LNCaP clone FGC (cell line): ENCODE data around the gene RTN4RL1.

Experiments used
- DNase-seq: peaks from one replicate; pipeline ENCODE4 v3.0.0-alpha.2; 2011; ENCODE audit warnings: low read depth
- H3K4me3 ChIP-seq: 2 replicates; pipeline ENCODE4 v1.5.1; 2011; ENCODE audit warnings: mild to moderate bottlenecking, low read depth, low read length, control low read depth
- CTCF ChIP-seq: IDR thresholded peaks from 2 replicates; pipeline ENCODE4 v1.5.1; 2012; ENCODE audit warnings: mild to moderate bottlenecking; ENCODE audit not compliant: control insufficient read depth, insufficient read depth; ENCODE audit errors: extremely low read depth

The RTN4RL1 gene

GRCh38 chr17:1928976-1929375, 96.2 kb downstream of the RTN4RL1 start:
- no peak for TF ChIP-seq CTCF
- H3K4me3 ChIP-seq, result no peak overlapping the region
- no peak for DNase-seq

- no peak overlapping the region for H3K4me3 ChIP-seq
- no peak for TF ChIP-seq CTCF
- no peak for DNase-seq
Observed at GRCh38 chr17:1920948-1921351, 104.2 kb downstream of the RTN4RL1 start.

GRCh38 chr17:1919201-1919600, 105.9 kb downstream of the RTN4RL1 start:
- H3K4me3 ChIP-seq, result no peak overlapping the region
- TF ChIP-seq CTCF, result no peak
- DNase-seq, result no peak

- no peak for DNase-seq
- H3K4me3 ChIP-seq, result no peak overlapping the region
- TF ChIP-seq CTCF, result no peak
Observed at GRCh38 chr17:1918346-1919162, 106.6 kb downstream of the RTN4RL1 start.

GRCh38 chr17:1916963-1917715, 108.0 kb downstream of the RTN4RL1 start:
- TF ChIP-seq CTCF, result no peak
- no peak overlapping the region for H3K4me3 ChIP-seq
- DNase-seq, result no peak

GRCh38 chr17:1916316-1916715, 108.8 kb downstream of the RTN4RL1 start:
- no peak for DNase-seq
- no peak overlapping the region for H3K4me3 ChIP-seq
- no peak for TF ChIP-seq CTCF
